Ammon's horn (tissue), 1 donor: ENCODE measurements around the gene SCGB1D2.

Experiments
- DNase-seq: peaks from one replicate; pipeline ENCODE4 v3.0.0-alpha.2; 2016; ENCODE audit warnings: low spot score

The SCGB1D2 gene

GRCh38 chr11:62260261-62260953, 18.4 kb downstream of the SCGB1D2 start:
- DNase-seq, result no peak

DNA sequence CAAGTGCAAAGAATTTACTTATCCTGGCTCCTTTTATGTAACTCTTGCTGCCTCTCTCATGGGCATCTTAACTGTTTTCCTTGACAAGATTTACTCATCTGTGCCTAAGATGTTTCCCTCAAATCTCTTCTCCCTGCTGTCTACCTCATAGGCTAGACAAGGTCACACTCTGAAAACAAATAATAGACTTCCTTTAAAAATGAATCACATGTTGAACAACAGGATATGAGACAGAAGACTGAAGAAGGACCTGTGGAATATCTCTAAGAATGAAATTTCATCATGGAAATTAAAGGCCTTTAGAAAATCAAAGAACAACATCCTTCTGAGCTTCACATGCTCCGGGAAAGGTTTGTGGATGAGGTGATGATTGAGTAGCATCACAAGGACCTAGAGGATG, 22.0 kb downstream of the SCGB1D2 start:
- no peak for DNase-seq

- DNase-seq, result peak; percentile 18
Observed at GRCh38 chr11:62266558-62266957, 24.5 kb downstream of the SCGB1D2 start.

DNA sequence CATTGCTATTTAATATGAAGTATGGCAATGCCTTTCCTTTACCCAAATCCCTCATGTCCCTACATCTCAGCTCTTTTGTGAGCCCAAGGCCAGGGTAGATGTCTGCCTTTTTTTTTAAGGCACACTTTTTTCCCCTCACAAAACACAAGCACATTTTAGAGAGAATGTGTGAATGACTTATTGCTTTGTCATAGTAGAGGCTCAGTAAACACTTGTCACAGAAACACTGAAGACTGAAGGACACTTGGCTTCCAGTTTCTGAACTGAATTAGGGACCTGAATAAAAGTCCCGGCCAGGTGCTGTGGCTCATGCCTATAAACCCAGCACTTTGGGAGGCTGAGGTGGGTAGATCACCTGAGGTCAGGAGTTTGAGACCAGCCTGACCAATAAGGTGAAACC, 25.0 kb downstream of the SCGB1D2 start:
- DNase-seq, result no peak

DNA sequence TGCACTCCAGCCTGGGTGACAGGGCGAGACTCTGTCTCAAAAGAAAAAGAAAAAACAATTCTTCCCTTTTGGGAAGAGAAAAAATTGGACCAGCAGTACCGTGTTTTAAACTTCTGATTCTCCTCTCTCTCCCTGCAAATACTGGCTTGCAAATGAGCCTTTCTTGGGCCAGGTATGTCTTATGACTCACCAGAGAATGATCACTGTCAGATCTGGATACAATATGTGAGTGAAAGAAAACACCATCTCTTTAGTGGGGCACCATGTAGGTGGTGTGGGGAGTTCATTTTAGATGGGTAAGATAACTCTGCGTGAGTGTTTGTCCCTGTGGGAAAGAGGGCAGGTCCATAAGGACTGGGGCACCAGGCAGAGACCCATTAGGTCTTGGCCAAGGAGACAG, 25.5 kb downstream of the SCGB1D2 start:
- no peak for DNase-seq

GRCh38 chr11:62269654-62270278, 27.7 kb downstream of the SCGB1D2 start, which contains the start of gene SCGB2A2:
SCGB2A2 (plus strand) TSS chr11:62270158; CDS start chr11:62270217, 59 bp downstream.
- no peak for DNase-seq

DNA sequence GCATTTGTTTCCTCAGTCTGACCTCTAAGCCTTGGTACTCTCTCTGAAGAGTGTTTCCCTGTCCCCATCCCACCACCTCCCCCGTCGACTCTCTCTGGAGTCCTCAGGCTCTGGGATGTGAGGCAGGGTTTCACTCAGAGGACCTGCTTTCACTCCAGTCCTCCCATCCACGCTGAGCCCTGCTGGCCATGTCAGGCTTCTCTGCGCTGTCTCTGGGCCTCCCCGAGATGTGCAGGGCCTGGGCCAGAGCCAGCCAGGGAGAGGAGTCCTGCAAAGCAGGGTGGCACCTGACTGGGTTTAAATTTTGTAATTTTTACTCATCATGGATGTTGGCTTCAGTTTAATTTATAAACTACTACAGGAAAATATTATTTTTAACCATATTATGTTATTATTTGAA, 31.2 kb downstream of the SCGB1D2 start:
- DNase-seq, result no peak

- no peak for DNase-seq
Observed at GRCh38 chr11:62273789-62274275, 31.8 kb downstream of the SCGB1D2 start.

DNA sequence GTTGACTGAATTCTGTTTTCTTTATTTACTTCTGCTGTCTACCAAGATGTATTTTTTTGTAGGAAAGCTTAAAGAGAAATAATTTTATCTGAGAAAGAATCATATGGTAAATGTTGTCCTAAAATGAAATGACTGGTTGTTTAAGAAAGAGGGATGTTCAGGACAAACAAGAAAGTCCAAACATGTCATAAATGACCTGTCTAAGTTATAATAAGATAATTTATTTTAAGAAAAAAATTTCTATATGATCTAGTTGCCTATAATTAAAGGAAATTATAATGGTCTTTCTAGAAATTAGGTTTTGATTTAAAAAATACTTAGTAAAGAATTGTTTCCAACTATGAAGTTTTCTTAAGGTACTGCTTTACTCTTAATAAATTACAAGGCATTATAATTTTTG, 38.4 kb downstream of the SCGB1D2 start:
- no peak for DNase-seq
